SU-DHL-6 (cell line): Measurements from ENCODE around the gene GDI2.

Experiments
- H2AFZ ChIP-seq: fragments of 200-600 bp; sonication (generic); 2 replicates; pipeline ENCODE4 v1.6.1; 2014; ENCODE audit warnings: low read depth, mild to moderate bottlenecking, moderate library complexity, mixed read lengths, antibody characterized with exemption, low read length; ENCODE audit not compliant: severe bottlenecking
- H3F3A ChIP-seq: fragments of 200-600 bp; shearing (Covaris generic); 2 replicates; pipeline ENCODE4 v1.6.0; 2016; ENCODE audit warnings: antibody characterized with exemption, mild to moderate bottlenecking; ENCODE audit not compliant: insufficient read depth
- H3K27ac ChIP-seq: fragments of 200-600 bp; sonication (generic); 2 replicates; pipeline ENCODE4 v1.5.1; 2016; ENCODE audit warnings: low read depth, mild to moderate bottlenecking, low read length, moderate library complexity, mixed read lengths
- H3K27me3 ChIP-seq: fragments of 200-600 bp; sonication (generic), shearing (Covaris generic); 2 replicates; pipeline ENCODE4 v1.6.0; 2014; ENCODE audit warnings: mild to moderate bottlenecking, low read length
- H3K36me3 ChIP-seq: fragments of 200-600 bp; sonication (generic); 2 replicates; pipeline ENCODE4 v1.6.1; 2014; ENCODE audit warnings: mild to moderate bottlenecking, low read length, mixed read lengths
- H3K4me2 ChIP-seq: fragments of 300-600, 200-600 bp; shearing (Covaris generic), sonication (generic); 2 replicates; pipeline ENCODE4 v1.6.0; 2014; ENCODE audit warnings: low read length, low read depth, mild to moderate bottlenecking; ENCODE audit not compliant: poor library complexity, severe bottlenecking
- H3K4me3 ChIP-seq: fragments of 200-600 bp; sonication (generic); 2 replicates; pipeline ENCODE4 v1.5.1; 2014; ENCODE audit warnings: antibody characterized with exemption, low read length, mild to moderate bottlenecking, mixed read lengths; ENCODE audit not compliant: insufficient read depth, poor library complexity, severe bottlenecking
- H3K79me2 ChIP-seq: fragments of 200-600 bp; sonication (generic); 2 replicates; pipeline ENCODE4 v1.6.1; 2014; ENCODE audit warnings: mild to moderate bottlenecking, low read length, moderate library complexity; ENCODE audit not compliant: insufficient read depth
- H3K9ac ChIP-seq: fragments of 200-600 bp; sonication (generic); 2 replicates; pipeline ENCODE4 v1.7.0; 2014; ENCODE audit warnings: mild to moderate bottlenecking, low read length
- H3K9me2 ChIP-seq: fragments of 200-600 bp; sonication (generic); replicated peaks from 2 replicates; pipeline ENCODE4 v1.6.1; 2014; ENCODE audit warnings: low read length; ENCODE audit not compliant: insufficient read depth
- H3K9me3 ChIP-seq: fragments of 200-600 bp; sonication (generic); 2 replicates; pipeline ENCODE4 v1.6.1; 2014; ENCODE audit warnings: low read length, mixed read lengths; ENCODE audit not compliant: insufficient read depth
- H4K20me1 ChIP-seq: fragments of 200-600 bp; sonication (generic); 2 replicates; pipeline ENCODE4 v1.6.1; 2014; ENCODE audit warnings: low read depth, mild to moderate bottlenecking, antibody characterized with exemption, low read length, moderate library complexity, mixed read lengths
- CTCF ChIP-seq: fragments of 200-600 bp; sonication (generic); IDR thresholded peaks from one replicate; pipeline ENCODE4 v1.5.1; 2017; ENCODE audit warnings: antibody characterized with exemption, mild to moderate bottlenecking, low read length, moderate library complexity; ENCODE audit not compliant: insufficient read depth, poor library complexity, severe bottlenecking
- EZH2phosphoT487 ChIP-seq: fragments of 200-600 bp; sonication (generic), shearing (Covaris generic); conservative IDR thresholded peaks from 2 replicates; pipeline ENCODE4 v1.6.1; 2018; ENCODE audit warnings: mild to moderate bottlenecking, antibody characterized with exemption, low read length, moderate library complexity, mixed read lengths

Gene GDI2

GRCh38 chr10:5835446-5836095 is 22.3 kb upstream of the GDI2 start:
- Histone ChIP-seq H3K27ac (no peak overlapping the region), H3K79me2 (no peaks in the 10 kb centered on the region), H3F3A (peaks cover 8% of the 10 kb centered on the region), H3K9me2 (no peaks in the 10 kb centered on the region), H3K4me2 (no peak overlapping the region), H4K20me1 (no peaks in the 10 kb centered on the region), H3K27me3 (no peaks in the 10 kb centered on the region), H3K9ac (no peak overlapping the region), H3K36me3 (no peaks in the 10 kb centered on the region), H2AFZ (no peak overlapping the region), H3K9me3 (no peaks in the 10 kb centered on the region), H3K4me3 (no peak overlapping the region)
- TF ChIP-seq EZH2phosphoT487 (no peak), CTCF (no peak)

GRCh38 chr10:5833814-5834213 is 20.6 kb upstream of the GDI2 start:
- TF ChIP-seq CTCF (no peak), EZH2phosphoT487 (no peak)
- H3K27me3 ChIP-seq: no peaks in the 10 kb centered on the region
- no peak overlapping the region for H3K27ac ChIP-seq
- H3K9ac ChIP-seq: no peak overlapping the region
- H3F3A ChIP-seq: no peaks in the 10 kb centered on the region
- H3K79me2 ChIP-seq: no peaks in the 10 kb centered on the region
- H3K9me2 ChIP-seq: no peaks in the 10 kb centered on the region
- H3K4me3 ChIP-seq: no peak overlapping the region
- no peaks in the 10 kb centered on the region for H4K20me1 ChIP-seq
- H3K9me3 ChIP-seq: no peaks in the 10 kb centered on the region
- no peak overlapping the region for H3K4me2 ChIP-seq
- no peaks in the 10 kb centered on the region for H3K36me3 ChIP-seq
- no peak overlapping the region for H2AFZ ChIP-seq

- no peaks in the 10 kb centered on the region for H3K9me3 ChIP-seq
- H3K79me2 ChIP-seq: no peaks in the 10 kb centered on the region
- H3K4me3 ChIP-seq: no peak overlapping the region
- H3F3A ChIP-seq: no peaks in the 10 kb centered on the region
- no peaks in the 10 kb centered on the region for H4K20me1 ChIP-seq
- no peak for TF ChIP-seq EZH2phosphoT487
- TF ChIP-seq CTCF: no peak
- no peak overlapping the region for H2AFZ ChIP-seq
- no peak overlapping the region for H3K27ac ChIP-seq
- H3K4me2 ChIP-seq: no peak overlapping the region
- no peaks in the 10 kb centered on the region for H3K27me3 ChIP-seq
- H3K9ac ChIP-seq: no peak overlapping the region
- H3K9me2 ChIP-seq: no peaks in the 10 kb centered on the region
- no peaks in the 10 kb centered on the region for H3K36me3 ChIP-seq
Observed at GRCh38 chr10:5832946-5833345, 19.7 kb upstream of the GDI2 start.

- Histone ChIP-seq H3F3A (no peaks in the 10 kb centered on the region), H3K27ac (no peak overlapping the region), H3K9ac (no peak overlapping the region), H3K9me2 (no peaks in the 10 kb centered on the region), H4K20me1 (no peaks in the 10 kb centered on the region), H3K9me3 (no peaks in the 10 kb centered on the region), H3K4me2 (no peak overlapping the region), H3K4me3 (no peak overlapping the region), H3K36me3 (no peaks in the 10 kb centered on the region), H3K79me2 (no peaks in the 10 kb centered on the region), H3K27me3 (no peaks in the 10 kb centered on the region), H2AFZ (no peak overlapping the region)
- TF ChIP-seq CTCF (no peak), EZH2phosphoT487 (no peak)
Observed at GRCh38 chr10:5831446-5831782, 18.2 kb upstream of the GDI2 start.
